GM12878 (cell line): Measurements from ENCODE around the gene BUB3. TPM values are rescaled to one million over a fixed set of nuclear protein-coding genes. Genes with fewer than 3 reads are reported as not detected.

Experiments used
- ATAC-seq: fragments of 200-7000 bp; cut with Tn5 transposase; 3 replicates; pipeline ENCODE4 v1.9.1; 2020; ENCODE audit warnings: mild to moderate bottlenecking, moderate library complexity
- BruUV-seq: library from RNA; stranded (reverse); fragments of 400-500 nt; replicated peaks from 2 replicates; lab custom pipeline; 2021; lab: Mats Ljungman, UMichigan
- CTCF ChIA-PET: fragments of 300-600 bp; sonication (Branson Sonifier 250); formaldehyde crosslinking; extraction: SDS; loops from one replicate; lab custom pipeline; 2021; ENCODE audit warnings: inconsistent platforms; lab: Yijun Ruan, JAX
- POLR2A ChIA-PET: fragments of 350-600 bp; formaldehyde crosslinking; extraction: SDS; loops from one replicate; lab custom pipeline; 2021; ENCODE audit warnings: inconsistent platforms; lab: Charles Lee
- RAD21 ChIA-PET: fragments of 300-600 bp; sonication (Branson Sonifier 250); formaldehyde crosslinking; loops from one replicate; lab custom pipeline; 2023; ENCODE audit warnings: antibody characterized with exemption; ENCODE audit not compliant: unreplicated experiment; lab: Charles Lee
- SMC1A ChIA-PET: fragments of 300-600 bp; sonication (Branson Sonifier 250); formaldehyde crosslinking; loops from one replicate; lab custom pipeline; 2023; ENCODE audit not compliant: unreplicated experiment, uncharacterized antibody; lab: Charles Lee
- DNase-seq: peaks from one replicate; pipeline ENCODE4 v3.0.0-alpha.2; 2011; ENCODE audit warnings: low read depth, low spot score
- FAIRE-seq: peaks from 3 replicates; lab custom pipeline; 2011; peaks lifted over from hg19 to GRCh38; lab: Jason Lieb, UNC
- H2AFZ ChIP-seq: 2 replicates; pipeline ENCODE4 v1.6.0; 2011; ENCODE audit warnings: low read depth, low read length, control low read depth; ENCODE audit not compliant: control insufficient read depth
- H3K27ac ChIP-seq: 2 replicates; pipeline ENCODE4 v1.5.1; 2011; ENCODE audit warnings: control low read depth; ENCODE audit not compliant: control insufficient read depth, insufficient read depth
- H3K27me3 ChIP-seq, 2 experiments: replicated peaks in 1 of 2; 2 replicates each; pipeline versions ENCODE4 v1.6.0 to v1.6.1; 2011; ENCODE audit warnings: low read length in 1 of 2; ENCODE audit not compliant: control insufficient read depth in 2 of 2, insufficient read depth in 2 of 2
- H3K36me3 ChIP-seq, 2 experiments: 2 replicates each; pipeline ENCODE4 v1.5.1; 2011; ENCODE audit warnings: low read length in 1 of 2; ENCODE audit not compliant: control insufficient read depth in 2 of 2, insufficient read depth in 2 of 2
- H3K4me1 ChIP-seq: 2 replicates; pipeline ENCODE4 v1.6.1; 2011; ENCODE audit warnings: mild to moderate bottlenecking, low read length, moderate library complexity, mixed read lengths; ENCODE audit not compliant: control insufficient read depth, insufficient read depth
- H3K4me2 ChIP-seq: 2 replicates; pipeline ENCODE4 v1.6.0; 2011; ENCODE audit warnings: control low read depth; ENCODE audit not compliant: control insufficient read depth, insufficient read depth
- H3K4me3 ChIP-seq: fragments of 200-600 bp; sonication (generic); 2 replicates; pipeline ENCODE4 v1.5.1; 2016
- H3K79me2 ChIP-seq: 2 replicates; pipeline ENCODE4 v1.6.0; 2011; ENCODE audit warnings: low read length; ENCODE audit not compliant: control insufficient read depth, insufficient read depth
- H3K9ac ChIP-seq: 2 replicates; pipeline ENCODE4 v1.8.0; 2011; ENCODE audit warnings: low read length, control low read depth, mixed read lengths; ENCODE audit not compliant: control insufficient read depth, insufficient read depth
- H3K9me3 ChIP-seq: replicated peaks from 3 replicates; pipeline ENCODE4 v1.5.1; 2011; ENCODE audit warnings: mild to moderate bottlenecking, low read length; ENCODE audit not compliant: control insufficient read depth, insufficient read depth
- H4K20me1 ChIP-seq: 2 replicates; pipeline ENCODE4 v1.6.0; 2011; ENCODE audit not compliant: control insufficient read depth, insufficient read depth
- ETV6 ChIP-seq, 2 experiments: fragments of 450-650 bp in 1 of 2; IDR thresholded peaks in 1 of 2; conservative IDR thresholded peaks in 1 of 2; 2 replicates each; pipeline ENCODE4 v1.6.1; 2014; ENCODE audit warnings: antibody characterized with exemption in 1 of 2, borderline replicate concordance in 1 of 2, low read depth in 1 of 2, mild to moderate bottlenecking in 1 of 2, moderate library complexity in 1 of 2
- IRF4 ChIP-seq: IDR thresholded peaks from 2 replicates; pipeline ENCODE4 v1.6.1; 2011; ENCODE audit warnings: low read depth, low read length
- PML ChIP-seq: IDR thresholded peaks from 2 replicates; pipeline ENCODE4 v1.6.1; 2012; ENCODE audit warnings: low read length, inconsistent platforms
- POLR2A ChIP-seq: IDR thresholded peaks from 2 replicates; pipeline ENCODE4 v1.6.1; 2011; ENCODE audit warnings: low read depth, mild to moderate bottlenecking, low read length
- SIN3A ChIP-seq: IDR thresholded peaks from 2 replicates; pipeline ENCODE4 v1.6.1; 2012; ENCODE audit warnings: low read depth, low read length, improper control_type of control experiment
- SUPT20H ChIP-seq: IDR thresholded peaks from 2 replicates; pipeline ENCODE4 v1.6.1; 2011; ENCODE audit warnings: low read depth, mild to moderate bottlenecking, low read length, moderate library complexity, borderline replicate concordance; ENCODE audit not compliant: control insufficient read depth
- YBX1 ChIP-seq: fragments of 450-650 bp; IDR thresholded peaks from 2 replicates; pipeline ENCODE4 v1.6.1; 2016; ENCODE audit warnings: antibody characterized with exemption
- WGBS: methylation state at CpG from one replicate; pipeline ENCODE4 v1.1.6; 2016; ENCODE audit warnings: low lambda C conversion rate; ENCODE audit not compliant: insufficient replicate concordance, insufficient coverage; ENCODE audit errors: missing lambda C conversion rate; 5-methylcytosine and 5-hydroxymethylcytosine counted together
- in situ Hi-C: fragments of 300-500 bp; cut with MboI; formaldehyde crosslinking; loops from 9 replicates; pipeline ENCODE4 v1.14.3; 2018; ENCODE audit warnings: mixed read lengths
- intact Hi-C: fragments of 100-400 bp; cut with micrococcal nuclease; formaldehyde crosslinking; loops from one replicate; pipeline ENCODE4 v1.14.2; 2022; ENCODE audit not compliant: unreplicated experiment
- polyA plus RNA-seq, 11 experiments: library from polyadenylated mRNA; depleted of rRNA in 4 of 11; unstranded in 6 of 11; stranded (reverse) in 5 of 11; fragments of >200 nt; fragmentation: Nextera tagmentation in 4 of 11; fragmentation: Illumina TruSeq in 1 of 11; extraction: Ambion mirVana in 4 of 11; extraction: Trizol in 1 of 11; gene quantifications; 1 replicate in 1 of 11; 2 replicates in 10 of 11; pipeline versions ENCODE4 v1.2.1 to v1.2.3, GENCODE V29; 2011 to 2016; ENCODE audit warnings: inconsistent platforms in 2 of 11, missing spikeins in 2 of 11, low read depth in 1 of 11
- total RNA-seq, 4 experiments: library from RNA; depleted of rRNA in 3 of 4; stranded (reverse); fragments of >200 nt in 3 of 4; fragmentation: Illumina TruSeq in 1 of 4; extraction: Trizol in 1 of 4; gene quantifications; 2 replicates each; pipeline versions ENCODE4 v1.2.1 to v1.2.3, GENCODE V29; 2013 to 2021

Gene BUB3
- total and polyA plus RNA-seq, 10 of the 15 experiments (the other 5 are each of a cell fraction or from before 2014, with no cell fraction given), result 260 to 1,126 (median 441) TPM

DNA sequence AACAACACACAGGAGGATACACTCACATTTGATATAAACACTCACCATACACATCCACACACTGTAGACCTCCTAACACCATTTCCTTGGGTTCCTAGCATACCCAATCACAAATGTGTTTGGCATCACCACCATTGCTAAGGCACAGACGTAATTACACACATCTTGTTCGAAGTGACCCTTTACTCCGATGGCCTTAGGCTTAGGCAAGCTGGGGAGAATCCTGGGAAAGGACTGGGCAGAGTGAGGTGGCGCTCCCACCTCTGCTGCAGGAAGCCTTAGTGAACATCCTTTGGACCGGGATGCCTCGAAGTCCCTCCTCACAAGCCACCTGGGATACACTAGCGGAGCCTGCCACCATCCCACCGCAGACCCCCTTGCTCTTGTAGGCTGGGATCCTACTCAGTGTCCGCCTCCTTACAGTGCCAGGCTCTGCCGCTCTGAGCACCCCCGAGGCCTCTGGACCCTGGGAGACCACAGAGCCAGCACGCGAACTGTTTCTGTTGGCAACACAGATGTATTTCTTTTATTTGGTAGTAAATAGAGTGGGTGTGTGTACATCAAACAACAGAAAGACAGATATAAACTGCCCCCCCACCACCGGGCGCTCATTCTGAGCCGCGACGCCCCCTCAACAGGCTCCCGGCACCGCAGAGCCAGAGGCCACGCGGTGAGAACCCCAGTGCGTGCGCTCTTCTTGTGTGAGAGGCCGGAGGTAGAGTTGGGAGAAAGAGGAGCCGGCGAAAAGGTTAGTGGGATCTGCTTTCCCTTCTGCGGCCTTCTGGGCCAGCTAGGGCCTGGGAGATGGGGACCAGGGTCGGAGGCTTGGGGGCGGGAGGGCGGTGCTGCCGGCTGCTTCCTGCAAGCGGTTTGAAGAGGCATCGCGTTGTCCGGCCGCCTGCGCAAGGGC, 12.2 kb upstream of the BUB3 start:
- intact Hi-C loops, result no loop called here
- H3K4me1 ChIP-seq, result peaks cover 4% of the 10 kb centered on the region; the same call in 1 of the 2 replicates
- 58% methylated on average over 36 of the region's 38 CpGs for WGBS
- TF ChIP-seq SIN3A, result no peak
- no peak for TF ChIP-seq ETV6 (conservative IDR thresholded peaks at IDR 0.05 in 1 of 2, IDR thresholded peaks at IDR 0.05 in 1 of 2; ENCODE audit: borderline replicate concordance in 1 of 2, low read depth in 1 of 2)
- no peak for TF ChIP-seq PML
- TF ChIP-seq POLR2A, result peak; percentile 55
- TF ChIP-seq SUPT20H, result no peak
- TF ChIP-seq YBX1, result no peak
- no peak for TF ChIP-seq IRF4
- TF ChIP-seq, all 136 proteins: peak for 1
- no peaks in the 10 kb centered on the region for H4K20me1 ChIP-seq
- H3K9me3 ChIP-seq, result no peaks in the 10 kb centered on the region; the same call in 1 of the 3 replicates
- RAD21 ChIA-PET, result interaction anchor here (1.2 kb wide), 2 partner anchors 12 to 271 kb away, joined by 3 read pairs; partner anchors contain the start of gene BUB3
- H3K9ac ChIP-seq, result no peak overlapping the region
- no peak for DNase-seq
- H3K4me3 ChIP-seq, result no peak overlapping the region
- in situ Hi-C loops, result no loop called here
- BruUV-seq, result no TSS peak
- no peak overlapping the region for H3K4me2 ChIP-seq
- POLR2A ChIA-PET, result no interaction called here
- ATAC-seq, result no peak
- no peak overlapping the region for H3K27ac ChIP-seq
- CTCF ChIA-PET, result interaction anchor here (3.4 kb wide), 1 partner anchor 239 kb away, joined by 9 read pairs; no protein-coding TSS in a partner anchor
- FAIRE-seq, result no peak
- no peaks in the 10 kb centered on the region for H3K36me3 ChIP-seq
- SMC1A ChIA-PET, result interaction anchor here (1.0 kb wide), 1 partner anchor 238 kb away, joined by 4 read pairs; no protein-coding TSS in a partner anchor
- H3K27me3 ChIP-seq, result peaks cover 33 to 34% of the 10 kb centered on the region in 2 experiments
- peaks cover 20% of the 10 kb centered on the region for H3K79me2 ChIP-seq
- H2AFZ ChIP-seq, result no peak overlapping the region
